ENCODE measurements around the gene ANKRD50.

- TF ChIP-seq CTCF (IDR thresholded peaks at IDR 0.05) (no peak), POLR2A (IDR thresholded peaks at IDR 0.05) (no peak)
Observed at GRCh38 chr4:124748965-124749364, 36.4 kb upstream of the ANKRD50 start.

Data from thyroid gland (tissue), 4 donors.